Measurements from ENCODE around the gene PDE9A. TPM values are rescaled to one million over a fixed set of nuclear protein-coding genes. Genes with fewer than 3 reads are reported as not detected.

The PDE9A gene
- total RNA-seq, 1 donor from 2014 or later: 3.9 TPM

DNA sequence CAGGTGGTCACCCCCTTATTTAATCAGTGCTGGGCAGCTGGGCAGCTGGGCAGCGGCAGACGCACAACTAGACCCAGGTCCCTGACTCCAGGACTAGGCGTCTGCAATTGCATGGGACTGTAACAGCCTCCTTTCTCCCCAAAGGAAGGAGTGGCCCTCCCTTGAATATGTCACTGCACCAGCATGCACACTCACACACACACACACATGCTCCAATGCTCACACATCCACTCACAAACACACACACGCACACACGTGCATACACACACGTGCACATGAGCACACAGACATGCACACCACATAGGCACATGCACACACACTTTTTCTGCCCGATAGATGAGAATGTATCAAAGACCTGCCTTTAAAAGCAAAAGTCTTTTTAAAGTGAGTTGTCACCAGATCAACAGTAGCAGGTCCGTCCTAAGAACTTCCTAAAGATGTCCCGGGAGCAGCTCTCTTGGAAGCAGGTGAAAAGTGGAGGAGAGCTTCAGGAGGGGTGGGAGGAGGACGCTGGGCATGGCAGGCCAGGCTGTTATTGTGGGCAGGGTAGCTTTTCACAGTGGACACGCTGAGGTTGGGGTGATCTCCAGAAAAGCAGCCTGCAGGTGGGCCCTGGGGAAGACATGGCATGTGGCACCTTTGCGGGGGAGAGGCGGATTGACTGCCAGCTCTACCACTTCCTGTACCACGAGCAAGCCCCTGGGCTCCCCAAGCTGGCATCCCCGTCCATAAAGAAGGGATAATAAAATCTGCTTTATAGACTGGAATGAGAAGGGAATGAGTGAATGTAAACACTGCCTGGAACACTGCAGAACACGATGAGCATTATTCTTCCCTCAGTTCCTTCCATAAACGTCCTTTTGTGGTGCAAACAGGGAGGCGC is 1.7 kb downstream of the PDE9A start:
- Histone ChIP-seq H3K36me3 (ENCODE audit: control insufficient read depth, insufficient read depth, low read length) (no peaks in the 10 kb centered on the region), H3K4me3 (ENCODE audit: low read depth, low read length) (no peak overlapping the region), H3K27me3 (ENCODE audit: control insufficient read depth, insufficient read depth, low read length) (peaks cover 79% of the 10 kb centered on the region)
- TF ChIP-seq, protein P1, sequence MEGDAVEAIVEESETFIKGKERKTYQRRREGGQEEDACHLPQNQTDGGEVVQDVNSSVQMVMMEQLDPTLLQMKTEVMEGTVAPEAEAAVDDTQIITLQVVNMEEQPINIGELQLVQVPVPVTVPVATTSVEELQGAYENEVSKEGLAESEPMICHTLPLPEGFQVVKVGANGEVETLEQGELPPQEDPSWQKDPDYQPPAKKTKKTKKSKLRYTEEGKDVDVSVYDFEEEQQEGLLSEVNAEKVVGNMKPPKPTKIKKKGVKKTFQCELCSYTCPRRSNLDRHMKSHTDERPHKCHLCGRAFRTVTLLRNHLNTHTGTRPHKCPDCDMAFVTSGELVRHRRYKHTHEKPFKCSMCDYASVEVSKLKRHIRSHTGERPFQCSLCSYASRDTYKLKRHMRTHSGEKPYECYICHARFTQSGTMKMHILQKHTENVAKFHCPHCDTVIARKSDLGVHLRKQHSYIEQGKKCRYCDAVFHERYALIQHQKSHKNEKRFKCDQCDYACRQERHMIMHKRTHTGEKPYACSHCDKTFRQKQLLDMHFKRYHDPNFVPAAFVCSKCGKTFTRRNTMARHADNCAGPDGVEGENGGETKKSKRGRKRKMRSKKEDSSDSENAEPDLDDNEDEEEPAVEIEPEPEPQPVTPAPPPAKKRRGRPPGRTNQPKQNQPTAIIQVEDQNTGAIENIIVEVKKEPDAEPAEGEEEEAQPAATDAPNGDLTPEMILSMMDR (IDR thresholded peaks at IDR 0.05; ENCODE audit: insufficient read depth, low read length, poor library complexity, severe bottlenecking): no peak
- no peak for DNase-seq (ENCODE audit: low read depth)

DNA sequence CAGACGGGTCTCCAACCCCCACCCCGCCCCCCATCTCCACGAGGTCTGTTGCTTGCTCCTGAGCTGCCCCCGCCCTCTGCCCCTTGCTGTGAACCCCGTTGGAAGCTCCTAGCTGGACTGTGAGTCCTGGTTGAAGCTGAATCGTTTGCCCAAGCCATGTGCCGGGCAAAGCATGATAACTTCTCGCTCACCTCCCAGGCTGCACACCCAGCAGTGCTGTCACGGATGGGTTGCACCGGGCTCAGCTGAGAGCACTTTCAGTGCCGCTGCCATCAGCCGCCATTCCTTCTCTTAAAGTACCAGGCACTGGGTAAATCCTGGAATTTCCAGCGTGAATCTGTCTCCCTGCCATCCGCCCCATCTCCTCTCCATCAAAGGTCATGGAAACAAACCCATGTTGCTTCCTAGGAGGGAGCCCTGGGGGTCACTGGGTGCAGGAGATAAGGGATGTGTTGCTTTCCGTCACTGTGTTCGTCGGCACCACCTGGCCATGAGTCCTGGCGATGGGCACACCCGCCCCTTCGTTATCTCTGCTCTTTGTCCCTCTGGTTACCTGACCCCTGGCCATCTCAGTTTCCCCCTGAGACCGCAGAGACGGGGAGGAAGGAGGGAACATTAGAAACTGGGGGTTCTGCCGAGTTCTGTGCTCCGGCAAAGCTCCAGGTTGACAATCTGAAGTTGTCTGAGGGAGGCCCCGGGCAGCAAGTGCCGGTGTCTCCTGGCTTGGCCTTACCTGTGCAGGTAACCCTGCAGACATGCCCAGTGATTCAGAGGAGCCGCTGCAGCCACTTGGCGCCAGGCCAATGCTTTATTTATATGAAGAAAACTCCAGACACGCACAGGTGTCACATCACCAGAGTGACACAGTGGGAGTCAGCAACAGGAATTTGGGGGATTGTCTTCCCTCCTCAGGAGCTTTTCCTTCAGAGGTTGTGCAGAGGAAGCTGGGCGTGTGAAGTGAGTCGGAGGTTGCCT is 2.7 kb downstream of the PDE9A start:
- no peak overlapping the region for H3K4me3 ChIP-seq (ENCODE audit: low read depth, low read length)
- TF ChIP-seq, protein P1 (IDR thresholded peaks at IDR 0.05; ENCODE audit: insufficient read depth, low read length, poor library complexity, severe bottlenecking): no peak
- H3K27me3 ChIP-seq (ENCODE audit: control insufficient read depth, insufficient read depth, low read length): peaks cover 71% of the 10 kb centered on the region
- H3K36me3 ChIP-seq (ENCODE audit: control insufficient read depth, insufficient read depth, low read length): no peaks in the 10 kb centered on the region
- DNase-seq (ENCODE audit: low read depth): no peak

DNA sequence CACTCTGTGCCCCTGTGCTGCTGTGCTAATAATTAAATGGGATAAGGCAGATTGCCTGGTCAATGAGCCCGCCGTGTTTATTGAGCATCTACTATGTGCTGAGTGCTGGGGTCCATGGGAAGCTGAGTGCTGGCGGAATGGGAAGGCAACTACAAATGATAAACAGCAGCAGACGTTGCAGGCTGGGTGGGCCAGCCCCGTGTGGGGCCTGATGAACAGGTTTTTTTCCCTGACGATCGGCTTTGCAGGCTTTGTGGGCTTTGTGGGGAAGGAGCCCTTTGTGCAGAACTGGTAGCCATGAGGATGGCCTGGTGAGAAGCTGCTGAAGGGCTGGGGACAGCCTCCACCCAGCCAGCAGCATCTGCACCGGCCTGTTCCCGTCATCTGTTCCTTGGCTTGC is 3.5 kb downstream of the PDE9A start:
- Histone ChIP-seq H3K36me3 (ENCODE audit: control insufficient read depth, insufficient read depth, low read length) (no peaks in the 10 kb centered on the region), H3K4me3 (ENCODE audit: low read depth, low read length) (no peak overlapping the region), H3K27me3 (ENCODE audit: control insufficient read depth, insufficient read depth, low read length) (peaks cover 71% of the 10 kb centered on the region)
- no peak for DNase-seq (ENCODE audit: low read depth)
- TF ChIP-seq, protein P1 (IDR thresholded peaks at IDR 0.05; ENCODE audit: insufficient read depth, low read length, poor library complexity, severe bottlenecking): no peak

DNA sequence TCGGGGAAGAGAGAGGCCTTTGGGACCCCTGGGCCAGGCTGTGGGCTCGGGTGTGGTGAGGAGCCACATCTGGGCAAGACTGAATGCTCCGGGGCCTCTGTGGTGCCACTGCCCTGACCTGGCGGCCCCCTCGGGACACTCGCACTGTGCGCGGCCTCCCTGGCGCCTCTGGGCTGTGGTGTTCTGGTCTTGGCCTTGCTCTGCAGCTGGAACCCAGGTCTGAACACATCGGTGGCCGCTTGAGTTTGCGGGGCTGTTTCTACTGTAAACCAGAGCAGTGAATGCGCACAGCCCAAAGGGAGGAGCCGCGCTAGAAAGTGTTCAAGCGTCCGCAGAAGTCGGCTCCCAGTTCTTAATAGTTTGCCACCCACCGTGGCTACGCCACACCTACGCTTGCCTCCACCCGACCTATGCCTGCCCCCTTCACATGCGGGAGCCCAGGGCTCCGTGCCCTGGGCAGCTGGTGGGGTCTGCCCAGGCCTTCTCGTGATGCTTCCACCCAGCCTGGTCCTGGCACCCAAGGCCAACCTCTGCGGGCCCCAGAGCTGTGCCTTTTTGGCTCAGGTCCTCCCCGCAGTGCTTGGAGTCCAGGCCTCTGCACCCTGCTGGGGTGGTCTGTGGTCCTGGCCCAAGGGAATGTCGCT is 4.4 kb downstream of the PDE9A start:
- DNase-seq (ENCODE audit: low read depth): no peak
- Histone ChIP-seq H3K4me3 (ENCODE audit: low read depth, low read length) (no peak overlapping the region), H3K36me3 (ENCODE audit: control insufficient read depth, insufficient read depth, low read length) (no peaks in the 10 kb centered on the region), H3K27me3 (ENCODE audit: control insufficient read depth, insufficient read depth, low read length) (peaks cover 67% of the 10 kb centered on the region)
- TF ChIP-seq, protein P1 (IDR thresholded peaks at IDR 0.05; ENCODE audit: insufficient read depth, low read length, poor library complexity, severe bottlenecking): no peak

DNA sequence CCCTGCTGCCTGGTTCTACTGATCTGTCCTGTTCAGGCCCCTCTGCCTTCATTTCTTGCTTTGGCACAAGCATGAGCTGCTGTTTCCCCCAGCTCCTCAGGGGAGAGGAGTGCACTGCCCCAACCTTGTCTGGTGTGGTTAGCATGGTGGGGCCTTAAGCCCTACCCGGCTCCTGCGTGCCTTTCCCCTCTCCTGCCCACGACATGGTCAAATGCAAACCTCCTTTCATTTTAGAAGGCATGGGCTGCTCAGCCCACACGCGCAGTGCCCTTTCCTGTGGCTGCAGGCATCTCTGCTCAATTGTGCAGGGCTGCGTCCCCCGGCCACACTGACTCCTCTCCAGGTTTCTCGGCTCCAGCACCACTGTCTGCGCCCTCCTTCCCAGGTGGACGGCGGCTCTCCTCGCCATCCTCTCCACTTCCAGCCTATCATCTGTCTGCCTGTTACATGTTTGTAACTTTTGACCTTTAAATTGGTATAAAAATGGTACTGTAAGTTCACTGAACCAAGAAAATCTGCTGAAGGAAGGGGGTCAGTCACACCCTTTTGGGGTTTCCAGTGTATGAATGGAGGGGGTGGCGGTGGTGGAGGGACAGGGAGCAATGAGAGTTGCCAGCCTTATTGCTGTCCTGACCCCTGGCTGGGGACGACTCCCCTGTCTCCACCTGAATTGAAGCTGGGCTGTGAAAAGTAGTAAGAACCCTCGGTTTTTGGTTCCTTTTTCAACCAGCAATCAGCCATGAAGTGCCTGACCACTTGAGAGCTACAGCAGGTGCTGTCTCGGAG is 5.1 kb downstream of the PDE9A start:
- Histone ChIP-seq H3K4me3 (ENCODE audit: low read depth, low read length) (no peak overlapping the region), H3K36me3 (ENCODE audit: control insufficient read depth, insufficient read depth, low read length) (no peaks in the 10 kb centered on the region), H3K27me3 (ENCODE audit: control insufficient read depth, insufficient read depth, low read length) (peaks cover 64% of the 10 kb centered on the region)
- no peak for DNase-seq (ENCODE audit: low read depth)
- TF ChIP-seq, protein P1 (IDR thresholded peaks at IDR 0.05; ENCODE audit: insufficient read depth, low read length, poor library complexity, severe bottlenecking): no peak

All from kidney epithelial cell (primary cell).